HL-60/S4 treated with retinoic acid at 250 ng/mL for 4 days and 3 days (cell line): ENCODE measurements around the gene COL7A1.

Experiments used
- in situ Hi-C: fragments of 300-500 bp; cut with MboI; formaldehyde crosslinking; loops from 2 replicates; pipeline ENCODE4 v1.7.0; 2022; ENCODE audit warnings: low sequenced_read_pairs

Gene COL7A1

GRCh38 chr3:48592519-48593087, 2.5 kb downstream of the COL7A1 start:
- in situ Hi-C loops: no loop called here

GRCh38 chr3:48591886-48592518, 3.1 kb downstream of the COL7A1 start:
- in situ Hi-C loops: no loop called here

GRCh38 chr3:48591436-48591835, 3.7 kb downstream of the COL7A1 start:
- in situ Hi-C loops: no loop called here

- in situ Hi-C loops: no loop called here
Measured at GRCh38 chr3:48588230-48588629, 6.9 kb downstream of the COL7A1 start.

GRCh38 chr3:48587686-48588085, 7.4 kb downstream of the COL7A1 start:
- in situ Hi-C loops: no loop called here

GRCh38 chr3:48585411-48585810, 9.7 kb downstream of the COL7A1 start:
- in situ Hi-C loops: no loop called here

- in situ Hi-C loops: no loop called here
Measured at GRCh38 chr3:48584836-48585235, 10.3 kb downstream of the COL7A1 start.

- in situ Hi-C loops: no loop called here
Measured at GRCh38 chr3:48581621-48582481, 13.3 kb downstream of the COL7A1 start.

- in situ Hi-C loops: no loop called here
Measured at GRCh38 chr3:48576647-48577046, 18.5 kb downstream of the COL7A1 start.

GRCh38 chr3:48575366-48575765, 19.8 kb downstream of the COL7A1 start:
- in situ Hi-C loops: no loop called here

GRCh38 chr3:48573973-48574585, 21.1 kb downstream of the COL7A1 start:
- in situ Hi-C loops: no loop called here

GRCh38 chr3:48572517-48572916, 22.6 kb downstream of the COL7A1 start:
- in situ Hi-C loops: no loop called here

GRCh38 chr3:48571938-48572337, 23.2 kb downstream of the COL7A1 start:
- in situ Hi-C loops: no loop called here

- in situ Hi-C loops: no loop called here
Measured at GRCh38 chr3:48569808-48570450, 25.2 kb downstream of the COL7A1 start.

- in situ Hi-C loops: no loop called here
Measured at GRCh38 chr3:48569400-48569799, 25.7 kb downstream of the COL7A1 start.

GRCh38 chr3:48568476-48568875, 26.7 kb downstream of the COL7A1 start:
- in situ Hi-C loops: no loop called here

GRCh38 chr3:48567500-48567899, 27.6 kb downstream of the COL7A1 start:
- in situ Hi-C loops: no loop called here

- in situ Hi-C loops: no loop called here
Measured at GRCh38 chr3:48567090-48567489, 28.0 kb downstream of the COL7A1 start.

- in situ Hi-C loops: no loop called here
Measured at GRCh38 chr3:48566401-48566760, 28.7 kb downstream of the COL7A1 start.

GRCh38 chr3:48565591-48566400, 29.3 kb downstream of the COL7A1 start:
- in situ Hi-C loops: no loop called here
